Measurements from ENCODE around the gene TBATA. TPM values are rescaled to one million over a fixed set of nuclear protein-coding genes. Genes with fewer than 3 reads are reported as not detected.

The TBATA gene
- total and polyA plus RNA-seq, 2 experiments from 2014 or later = not detected

DNA sequence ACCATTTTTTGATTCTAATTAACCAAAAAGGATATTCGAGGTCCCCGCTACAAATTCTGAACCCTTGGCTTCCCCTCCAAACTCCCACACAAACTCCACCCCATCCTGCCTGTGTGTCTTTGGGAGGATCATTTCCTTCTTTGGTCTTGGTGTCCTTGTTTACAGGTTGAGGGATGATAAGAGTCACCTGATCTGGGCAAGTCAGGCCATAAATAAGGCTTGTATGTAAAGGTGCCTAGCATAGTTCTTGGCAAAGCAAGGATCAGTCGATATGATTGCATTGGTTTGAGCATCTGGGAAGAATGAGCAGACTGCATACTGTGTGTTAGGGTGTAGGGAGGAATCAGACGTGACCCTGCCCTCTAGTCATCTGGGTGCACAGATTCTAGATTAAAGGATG, 28.9 kb upstream of the TBATA start:
- Histone ChIP-seq H3K27ac (no peak overlapping the region), H3K4me3 (no peak overlapping the region), H3K27me3 (no peaks in the 10 kb centered on the region), H3K9me3 (ENCODE audit: low read depth) (no peaks in the 10 kb centered on the region), H3K36me3 (peaks cover 7% of the 10 kb centered on the region), H3K4me1 (ENCODE audit: low read depth) (peaks cover 14% of the 10 kb centered on the region)
- TF ChIP-seq, protein P1, sequence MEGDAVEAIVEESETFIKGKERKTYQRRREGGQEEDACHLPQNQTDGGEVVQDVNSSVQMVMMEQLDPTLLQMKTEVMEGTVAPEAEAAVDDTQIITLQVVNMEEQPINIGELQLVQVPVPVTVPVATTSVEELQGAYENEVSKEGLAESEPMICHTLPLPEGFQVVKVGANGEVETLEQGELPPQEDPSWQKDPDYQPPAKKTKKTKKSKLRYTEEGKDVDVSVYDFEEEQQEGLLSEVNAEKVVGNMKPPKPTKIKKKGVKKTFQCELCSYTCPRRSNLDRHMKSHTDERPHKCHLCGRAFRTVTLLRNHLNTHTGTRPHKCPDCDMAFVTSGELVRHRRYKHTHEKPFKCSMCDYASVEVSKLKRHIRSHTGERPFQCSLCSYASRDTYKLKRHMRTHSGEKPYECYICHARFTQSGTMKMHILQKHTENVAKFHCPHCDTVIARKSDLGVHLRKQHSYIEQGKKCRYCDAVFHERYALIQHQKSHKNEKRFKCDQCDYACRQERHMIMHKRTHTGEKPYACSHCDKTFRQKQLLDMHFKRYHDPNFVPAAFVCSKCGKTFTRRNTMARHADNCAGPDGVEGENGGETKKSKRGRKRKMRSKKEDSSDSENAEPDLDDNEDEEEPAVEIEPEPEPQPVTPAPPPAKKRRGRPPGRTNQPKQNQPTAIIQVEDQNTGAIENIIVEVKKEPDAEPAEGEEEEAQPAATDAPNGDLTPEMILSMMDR (IDR thresholded peaks at IDR 0.05; ENCODE audit: low read depth, low read length) = no peak
- no peak for DNase-seq (ENCODE audit: low read depth in 1 of 2, low spot score in 1 of 2)

DNA sequence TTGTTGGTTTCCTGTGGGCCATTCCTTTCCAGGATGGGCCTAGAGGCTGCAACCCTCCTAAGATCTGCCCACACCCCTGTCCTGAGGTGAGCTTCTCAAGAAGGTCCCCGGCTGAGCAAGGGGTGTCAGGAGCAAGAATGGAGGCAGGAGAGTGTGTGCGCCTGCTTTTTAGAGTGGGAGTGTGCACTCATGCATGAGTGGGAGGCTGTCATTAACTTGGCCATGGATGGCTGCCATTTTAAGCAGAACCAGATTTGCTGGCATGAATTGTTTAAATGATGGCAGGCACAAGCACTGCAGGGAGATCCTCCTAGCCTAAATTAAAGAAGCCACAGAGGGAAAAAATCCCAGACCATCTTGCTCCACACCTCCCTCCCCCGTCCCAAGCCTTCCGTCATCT, 27.6 kb upstream of the TBATA start:
- Histone ChIP-seq H3K27ac (no peak overlapping the region), H3K4me3 (no peak overlapping the region), H3K36me3 (peaks cover 5% of the 10 kb centered on the region), H3K27me3 (no peaks in the 10 kb centered on the region), H3K9me3 (ENCODE audit: low read depth) (no peaks in the 10 kb centered on the region), H3K4me1 (ENCODE audit: low read depth) (peaks cover 11% of the 10 kb centered on the region)
- DNase-seq (ENCODE audit: low read depth in 1 of 2, low spot score in 1 of 2) = no peak
- TF ChIP-seq, protein P1 (IDR thresholded peaks at IDR 0.05; ENCODE audit: low read depth, low read length) = no peak

DNA sequence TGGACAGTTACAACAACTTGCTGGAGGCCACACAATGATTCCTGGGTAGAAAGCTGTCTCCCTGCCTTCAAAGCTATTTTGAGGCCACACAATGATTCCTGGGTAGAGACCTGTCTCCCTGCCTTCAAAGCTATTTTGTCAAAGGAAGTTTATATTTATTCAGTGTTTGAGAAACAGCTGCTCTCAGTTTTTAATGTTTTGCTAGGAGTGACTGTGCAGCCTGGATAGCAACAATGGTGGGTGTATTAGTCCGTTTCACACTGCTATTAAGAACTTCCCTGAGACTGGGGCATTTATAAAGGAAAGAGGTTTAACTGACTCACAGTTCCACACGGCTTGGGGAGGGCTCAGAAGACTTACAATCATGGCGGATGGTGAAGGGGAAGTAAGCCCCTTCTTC, 26.7 kb upstream of the TBATA start:
- Histone ChIP-seq H3K9me3 (ENCODE audit: low read depth) (no peaks in the 10 kb centered on the region), H3K4me3 (no peak overlapping the region), H3K36me3 (no peaks in the 10 kb centered on the region), H3K27me3 (no peaks in the 10 kb centered on the region), H3K4me1 (ENCODE audit: low read depth) (peaks cover 2% of the 10 kb centered on the region), H3K27ac (no peak overlapping the region)
- TF ChIP-seq, protein P1 (IDR thresholded peaks at IDR 0.05; ENCODE audit: low read depth, low read length) = no peak
- DNase-seq (ENCODE audit: low read depth in 1 of 2, low spot score in 1 of 2) = no peak

DNA sequence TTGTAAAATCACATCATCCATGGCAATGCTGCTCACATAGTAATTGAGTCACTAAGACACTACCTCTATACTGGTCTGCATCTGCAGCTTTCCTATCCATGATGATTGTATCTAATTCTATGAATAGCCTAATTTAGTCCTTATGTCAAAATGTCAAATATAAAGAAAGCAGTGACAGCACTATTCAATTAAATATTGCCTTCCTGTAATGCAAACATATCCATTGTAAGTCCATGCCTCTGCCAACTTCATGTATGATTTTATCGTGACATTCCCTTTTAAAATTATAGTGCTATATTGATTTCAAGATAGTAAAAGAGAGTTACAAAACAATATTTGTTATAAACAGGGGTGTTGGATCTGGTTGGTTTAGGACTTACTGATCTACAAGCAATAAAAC, 25.8 kb upstream of the TBATA start:
- Histone ChIP-seq H3K4me3 (no peak overlapping the region), H3K9me3 (ENCODE audit: low read depth) (no peaks in the 10 kb centered on the region), H3K36me3 (no peaks in the 10 kb centered on the region), H3K27me3 (no peaks in the 10 kb centered on the region), H3K4me1 (ENCODE audit: low read depth) (no peaks in the 10 kb centered on the region), H3K27ac (no peak overlapping the region)
- no peak for DNase-seq (ENCODE audit: low read depth in 1 of 2, low spot score in 1 of 2)
- TF ChIP-seq, protein P1 (IDR thresholded peaks at IDR 0.05; ENCODE audit: low read depth, low read length) = no peak

DNA sequence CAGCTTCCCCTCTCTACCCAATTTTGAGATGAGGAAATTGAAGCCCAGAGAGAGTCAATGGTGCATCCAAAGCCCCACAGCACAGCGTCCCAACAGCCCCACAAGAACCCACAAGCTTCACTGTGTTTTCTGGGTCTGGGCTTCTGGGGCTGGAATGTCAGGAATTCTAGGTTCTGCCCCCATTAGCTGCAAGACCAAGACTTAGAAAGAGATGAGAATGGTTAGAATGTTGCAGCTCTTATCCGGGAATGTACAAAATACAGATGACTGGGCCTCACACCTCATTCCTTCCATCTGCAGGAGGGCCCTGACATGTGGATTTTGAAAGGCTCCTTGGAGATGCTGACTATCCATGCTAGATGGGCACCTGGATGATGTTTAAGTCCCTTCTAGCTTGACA, 24.5 kb upstream of the TBATA start:
- H3K36me3 ChIP-seq = no peaks in the 10 kb centered on the region
- TF ChIP-seq, protein P1 (IDR thresholded peaks at IDR 0.05; ENCODE audit: low read depth, low read length) = no peak
- H3K27ac ChIP-seq = no peak overlapping the region
- H3K9me3 ChIP-seq (ENCODE audit: low read depth) = no peaks in the 10 kb centered on the region
- H3K4me3 ChIP-seq = no peak overlapping the region
- H3K4me1 ChIP-seq (ENCODE audit: low read depth) = no peaks in the 10 kb centered on the region
- H3K27me3 ChIP-seq = no peaks in the 10 kb centered on the region
- DNase-seq (ENCODE audit: low read depth in 1 of 2, low spot score in 1 of 2) = no peak

Measured in cardiac muscle cell (in vitro differentiated cells and primary cell).